Mesenchymal stem cell (in vitro differentiated cells and primary cell): ENCODE results near the gene ALK.

ENCODE experiments used
- DNase-seq: peaks from one replicate; pipeline ENCODE4 v3.0.0-alpha.2; 2013
- H2AFZ ChIP-seq: one replicate; pipeline ENCODE4 v1.6.1; 2013; ENCODE audit warnings: low read depth, mild to moderate bottlenecking, control low read depth, inconsistent platforms, low read length, moderate library complexity
- H2AK5ac ChIP-seq: 2 replicates; pipeline ENCODE4 v1.6.1; 2013; ENCODE audit warnings: low read length, moderate library complexity, mild to moderate bottlenecking, inconsistent platforms; ENCODE audit not compliant: severe bottlenecking
- H2BK120ac ChIP-seq: one replicate; pipeline ENCODE4 v1.6.1; 2013; ENCODE audit warnings: low read depth, mild to moderate bottlenecking, inconsistent platforms, low read length, moderate library complexity
- H2BK12ac ChIP-seq, 2 experiments: one replicate each; pipeline ENCODE4 v1.6.1; 2013; ENCODE audit warnings: inconsistent platforms in 2 of 2, low read length in 2 of 2, mild to moderate bottlenecking in 2 of 2, moderate library complexity in 2 of 2, control low read depth in 1 of 2
- H2BK15ac ChIP-seq: one replicate; pipeline ENCODE4 v1.6.1; 2013; ENCODE audit warnings: mild to moderate bottlenecking, low read depth, inconsistent platforms; ENCODE audit not compliant: poor library complexity, severe bottlenecking
- H2BK5ac ChIP-seq: 2 replicates; pipeline ENCODE4 v1.6.1; 2013; ENCODE audit warnings: low read depth, mild to moderate bottlenecking, low read length, control low read depth, inconsistent platforms; ENCODE audit not compliant: poor library complexity, severe bottlenecking
- H3K14ac ChIP-seq, 2 experiments: one replicate each; pipeline ENCODE4 v1.6.1; 2013; ENCODE audit warnings: inconsistent platforms in 2 of 2, low read length in 2 of 2, control low read depth in 1 of 2, mild to moderate bottlenecking in 1 of 2, moderate library complexity in 1 of 2
- H3K18ac ChIP-seq, 2 experiments: one replicate each; pipeline ENCODE4 v1.6.1; 2013; ENCODE audit warnings: inconsistent platforms in 2 of 2, low read length in 2 of 2, control low read depth in 1 of 2, low read depth in 1 of 2, mild to moderate bottlenecking in 1 of 2
- H3K23ac ChIP-seq, 2 experiments: one replicate each; pipeline ENCODE4 v1.6.1; 2013; ENCODE audit warnings: inconsistent platforms in 2 of 2, low read length in 2 of 2, mild to moderate bottlenecking in 2 of 2, moderate library complexity in 2 of 2, control low read depth in 1 of 2
- H3K27ac ChIP-seq: 2 replicates; pipeline ENCODE4 v1.5.1; 2013; ENCODE audit warnings: mild to moderate bottlenecking, moderate library complexity, low read length, control low read depth, inconsistent platforms; ENCODE audit not compliant: poor library complexity, severe bottlenecking
- H3K27me3 ChIP-seq, 2 experiments: 2 replicates each; pipeline versions ENCODE4 v1.6.1 to v1.7.0; 2013; ENCODE audit warnings: low read length in 2 of 2, mild to moderate bottlenecking in 2 of 2, moderate library complexity in 2 of 2, control low read depth in 1 of 2, inconsistent platforms in 1 of 2; ENCODE audit not compliant: control insufficient read depth in 1 of 2, insufficient read depth in 1 of 2
- H3K36me3 ChIP-seq, 2 experiments: 2 replicates each; pipeline versions ENCODE4 v1.6.1 to v1.7.0; 2013; ENCODE audit warnings: low read length in 2 of 2, control low read depth in 1 of 2, inconsistent platforms in 1 of 2, low read depth in 1 of 2, mild to moderate bottlenecking in 1 of 2; ENCODE audit not compliant: insufficient read depth in 2 of 2, control insufficient read depth in 1 of 2
- H3K4ac ChIP-seq, 2 experiments: one replicate each; pipeline ENCODE4 v1.6.1; 2013; ENCODE audit warnings: inconsistent platforms in 2 of 2, low read length in 2 of 2, mild to moderate bottlenecking in 2 of 2, moderate library complexity in 2 of 2, control low read depth in 1 of 2, low read depth in 1 of 2
- H3K4me1 ChIP-seq: 2 replicates; pipeline ENCODE4 v1.6.1; 2013; ENCODE audit warnings: low read depth, low read length, control low read depth; ENCODE audit not compliant: control insufficient read depth, insufficient read depth
- H3K4me2 ChIP-seq: 2 replicates; pipeline ENCODE4 v1.6.1; 2013; ENCODE audit warnings: low read length, mild to moderate bottlenecking, inconsistent platforms; ENCODE audit not compliant: poor library complexity, severe bottlenecking
- H3K4me3 ChIP-seq, 2 experiments: 2 replicates each; pipeline versions ENCODE4 v1.5.1 to v1.7.0; 2013; ENCODE audit warnings: low read length in 2 of 2, mild to moderate bottlenecking in 2 of 2, control low read depth in 1 of 2, low read depth in 1 of 2; ENCODE audit not compliant: insufficient read depth in 1 of 2
- H3K79me1 ChIP-seq: replicated peaks from 2 replicates; pipeline ENCODE4 v1.6.1; 2013; ENCODE audit warnings: mild to moderate bottlenecking, control low read depth, low read length, inconsistent platforms; ENCODE audit not compliant: poor library complexity, severe bottlenecking
- H3K9ac ChIP-seq: 2 replicates; pipeline ENCODE4 v1.7.0; 2013; ENCODE audit warnings: mild to moderate bottlenecking, low read length, moderate library complexity
- H3K9me3 ChIP-seq: 2 replicates; pipeline ENCODE4 v1.7.0; 2013; ENCODE audit warnings: mild to moderate bottlenecking, low read length; ENCODE audit not compliant: control insufficient read depth
- H4K8ac ChIP-seq: one replicate; pipeline ENCODE4 v1.6.1; 2013; ENCODE audit warnings: inconsistent platforms, mild to moderate bottlenecking, low read length, moderate library complexity
- H4K91ac ChIP-seq: one replicate; pipeline ENCODE4 v1.6.1; 2013; ENCODE audit warnings: mild to moderate bottlenecking, low read length, inconsistent platforms
- WGBS: methylation state at CpG from one replicate; pipeline ENCODE4 v1.1.7; 2013; ENCODE audit warnings: mixed read lengths; 5-methylcytosine and 5-hydroxymethylcytosine counted together

ALK gene

GRCh38 chr2:29806461-29806860 is 114.9 kb downstream of the ALK start:
- Histone ChIP-seq H3K18ac (no peak overlapping the region), H3K14ac (no peak overlapping the region), H3K27ac (no peak overlapping the region), H2BK5ac (no peak overlapping the region), H3K4me3 (no peak overlapping the region), H3K9ac (no peak overlapping the region), H2BK12ac (no peak overlapping the region), H2BK120ac (no peak overlapping the region), H3K36me3 (no peaks in the 10 kb centered on the region), H2AK5ac (no peak overlapping the region), H3K4ac (no peak overlapping the region), H3K27me3 (peaks cover 0 to 15% of the 10 kb centered on the region in 2 experiments), H2BK15ac (no peak overlapping the region), H3K4me2 (no peak overlapping the region), H3K9me3 (no peaks in the 10 kb centered on the region), H4K8ac (no peak overlapping the region), H4K91ac (no peak overlapping the region), H3K4me1 (no peaks in the 10 kb centered on the region), H3K23ac (no peak overlapping the region), H2AFZ (no peak overlapping the region), H3K79me1 (no peaks in the 10 kb centered on the region)
- no peak for DNase-seq
- 89% methylated on average over 5 of the region's 5 CpGs for WGBS

- DNase-seq = no peak
- no peak overlapping the region for H3K4ac ChIP-seq
- no peak overlapping the region for H4K8ac ChIP-seq
- H2AFZ ChIP-seq = no peak overlapping the region
- H2AK5ac ChIP-seq = no peak overlapping the region
- WGBS = 65% methylated on average over 3 of the region's 3 CpGs
- H3K23ac ChIP-seq = no peak overlapping the region
- no peak overlapping the region for H3K4me3 ChIP-seq
- H2BK12ac ChIP-seq = no peak overlapping the region
- no peak overlapping the region for H3K14ac ChIP-seq
- H3K27me3 ChIP-seq = peaks cover 0 to 28% of the 10 kb centered on the region in 2 experiments
- H3K4me1 ChIP-seq = no peaks in the 10 kb centered on the region
- no peak overlapping the region for H3K9ac ChIP-seq
- H3K27ac ChIP-seq = no peak overlapping the region
- no peaks in the 10 kb centered on the region for H3K9me3 ChIP-seq
- H4K91ac ChIP-seq = no peak overlapping the region
- no peak overlapping the region for H2BK120ac ChIP-seq
- H2BK15ac ChIP-seq = no peak overlapping the region
- no peak overlapping the region for H2BK5ac ChIP-seq
- H3K79me1 ChIP-seq = no peaks in the 10 kb centered on the region
- no peak overlapping the region for H3K18ac ChIP-seq
- no peaks in the 10 kb centered on the region for H3K36me3 ChIP-seq
- no peak overlapping the region for H3K4me2 ChIP-seq
These were observed 116.7 kb downstream of the ALK start for GRCh38 chr2:29804671-29805070.

GRCh38 chr2:29803537-29803936 is 117.8 kb downstream of the ALK start:
- Histone ChIP-seq H2BK12ac (no peak overlapping the region), H2BK5ac (no peak overlapping the region), H4K8ac (no peak overlapping the region), H3K9me3 (no peaks in the 10 kb centered on the region), H2BK15ac (no peak overlapping the region), H3K36me3 (no peaks in the 10 kb centered on the region), H3K14ac (no peak overlapping the region), H3K23ac (no peak overlapping the region), H2AFZ (no peak overlapping the region), H3K27me3 (peaks cover 0 to 31% of the 10 kb centered on the region in 2 experiments), H3K27ac (no peak overlapping the region), H2BK120ac (no peak overlapping the region), H3K4me1 (no peaks in the 10 kb centered on the region), H4K91ac (no peak overlapping the region), H3K4ac (no peak overlapping the region), H3K18ac (no peak overlapping the region), H3K9ac (no peak overlapping the region), H3K4me2 (no peak overlapping the region), H3K79me1 (no peaks in the 10 kb centered on the region), H2AK5ac (no peak overlapping the region), H3K4me3 (no peak overlapping the region)
- no peak for DNase-seq
- WGBS = 66% methylated on average over 3 of the region's 4 CpGs

DNA sequence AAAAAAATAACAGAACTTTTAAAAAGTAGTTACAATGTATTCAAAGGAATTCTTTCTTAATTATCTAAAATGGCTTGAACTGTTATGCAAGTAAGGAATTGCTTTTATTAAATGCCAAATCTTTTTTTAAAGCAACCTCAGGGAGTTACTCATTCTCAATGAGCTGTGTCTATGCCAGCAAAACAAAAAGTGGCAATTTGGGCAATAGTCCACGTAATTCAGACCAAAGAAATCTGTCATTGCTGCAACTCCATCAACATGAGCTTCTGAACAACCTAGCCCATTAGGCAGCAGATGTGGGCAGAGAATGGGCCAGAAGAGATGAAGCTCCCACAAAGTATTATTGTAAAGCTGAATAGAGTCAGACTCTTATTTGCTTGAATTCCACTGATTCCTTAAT is 118.4 kb downstream of the ALK start:
- Histone ChIP-seq H3K14ac (no peak overlapping the region), H3K4me3 (no peak overlapping the region), H3K4ac (no peak overlapping the region), H3K27ac (no peak overlapping the region), H2BK5ac (no peak overlapping the region), H2BK15ac (no peak overlapping the region), H3K4me1 (no peaks in the 10 kb centered on the region), H2BK12ac (no peak overlapping the region), H2AFZ (no peak overlapping the region), H3K9me3 (no peaks in the 10 kb centered on the region), H3K18ac (no peak overlapping the region), H2BK120ac (no peak overlapping the region), H4K91ac (no peak overlapping the region), H3K36me3 (no peaks in the 10 kb centered on the region), H3K23ac (no peak overlapping the region), H3K9ac (no peak overlapping the region), H2AK5ac (no peak overlapping the region), H3K4me2 (no peak overlapping the region), H3K27me3 (peaks cover 0 to 34% of the 10 kb centered on the region in 2 experiments), H3K79me1 (no peaks in the 10 kb centered on the region), H4K8ac (no peak overlapping the region)
- no peak for DNase-seq
- WGBS = 20% methylated on average over 1 of the region's 1 CpG
